H9 (cell line): Measurements from ENCODE around the gene NSUN7. TPM values are rescaled to one million over a fixed set of nuclear protein-coding genes. Genes with fewer than 3 reads are reported as not detected.

Source experiments
- DNase-seq: peaks from one replicate; pipeline ENCODE4 v3.0.0-alpha.2; 2017
- H2AFZ ChIP-seq: one replicate; pipeline ENCODE4 v1.6.1; 2013; ENCODE audit warnings: mild to moderate bottlenecking, low read length, control low read depth, moderate library complexity
- H2AK5ac ChIP-seq: 2 replicates; pipeline ENCODE4 v1.6.1; 2013; ENCODE audit warnings: low read length, control low read depth, mixed read lengths; ENCODE audit not compliant: insufficient read length
- H2BK120ac ChIP-seq: one replicate; pipeline ENCODE4 v1.6.1; 2013; ENCODE audit warnings: low read depth, mild to moderate bottlenecking, low read length, control low read depth, inconsistent platforms; ENCODE audit not compliant: poor library complexity, severe bottlenecking
- H2BK12ac ChIP-seq: 2 replicates; pipeline ENCODE4 v1.6.1; 2013; ENCODE audit warnings: low read length, control low read depth, mixed read lengths, low read depth; ENCODE audit not compliant: insufficient read length
- H2BK15ac ChIP-seq: 2 replicates; pipeline ENCODE4 v1.6.1; 2013; ENCODE audit warnings: low read depth, low read length, control low read depth
- H2BK20ac ChIP-seq: one replicate; pipeline ENCODE4 v1.6.1; 2013; ENCODE audit warnings: low read depth, mild to moderate bottlenecking, low read length, control low read depth, inconsistent platforms; ENCODE audit not compliant: poor library complexity, severe bottlenecking
- H2BK5ac ChIP-seq: 2 replicates; pipeline ENCODE4 v1.6.1; 2013; ENCODE audit warnings: low read length, control low read depth, mixed read lengths; ENCODE audit not compliant: insufficient read length
- H3K14ac ChIP-seq: 2 replicates; pipeline ENCODE4 v1.6.1; 2013; ENCODE audit warnings: low read length, control low read depth; ENCODE audit not compliant: insufficient read depth
- H3K18ac ChIP-seq: 2 replicates; pipeline ENCODE4 v1.6.1; 2013; ENCODE audit warnings: low read depth, mild to moderate bottlenecking, mixed read lengths, low read length, control low read depth; ENCODE audit not compliant: insufficient read length
- H3K23ac ChIP-seq: 2 replicates; pipeline ENCODE4 v1.6.1; 2013; ENCODE audit warnings: low read length, control low read depth, mixed read lengths, low read depth; ENCODE audit not compliant: insufficient read length
- H3K23me2 ChIP-seq: 2 replicates; pipeline ENCODE4 v1.6.1; 2013; ENCODE audit warnings: low read depth, mild to moderate bottlenecking, mixed read lengths, low read length, control low read depth; ENCODE audit not compliant: insufficient read length, poor library complexity, severe bottlenecking
- H3K27ac ChIP-seq: 2 replicates; pipeline ENCODE4 v1.5.1; 2013; ENCODE audit warnings: low read length, control low read depth, mixed read lengths, low read depth; ENCODE audit not compliant: insufficient read length
- H3K27me3 ChIP-seq: 2 replicates; pipeline ENCODE4 v1.6.1; 2013; ENCODE audit warnings: low read length, control low read depth, inconsistent platforms; ENCODE audit not compliant: insufficient read depth
- H3K4ac ChIP-seq: 2 replicates; pipeline ENCODE4 v1.6.1; 2013; ENCODE audit warnings: low read depth, mild to moderate bottlenecking, control low read depth, inconsistent platforms, low read length, moderate library complexity
- H3K4me1 ChIP-seq: 2 replicates; pipeline ENCODE4 v1.6.1; 2013; ENCODE audit warnings: low read length, control low read depth, inconsistent platforms; ENCODE audit not compliant: insufficient read depth
- H3K4me2 ChIP-seq: 2 replicates; pipeline ENCODE4 v1.6.1; 2013; ENCODE audit warnings: low read length, control low read depth, mixed read lengths; ENCODE audit not compliant: insufficient read length, insufficient read depth
- H3K56ac ChIP-seq: 2 replicates; pipeline ENCODE4 v1.6.1; 2013; ENCODE audit warnings: low read depth, mild to moderate bottlenecking, mixed read lengths, low read length, control low read depth; ENCODE audit not compliant: insufficient read length
- H3K79me1 ChIP-seq: 2 replicates; pipeline ENCODE4 v1.6.1; 2013; ENCODE audit warnings: low read depth, mild to moderate bottlenecking, moderate library complexity, low read length, control low read depth, inconsistent platforms; ENCODE audit not compliant: insufficient read depth, poor library complexity, severe bottlenecking
- H3K79me2 ChIP-seq: 2 replicates; pipeline ENCODE4 v1.6.1; 2013; ENCODE audit warnings: low read length, control low read depth, inconsistent platforms; ENCODE audit not compliant: insufficient read depth
- H3K9ac ChIP-seq: 2 replicates; pipeline ENCODE4 v1.6.1; 2013; ENCODE audit warnings: low read length, control low read depth, mixed read lengths; ENCODE audit not compliant: insufficient read length; ENCODE audit errors: extremely low read depth
- H3K9me3 ChIP-seq: one replicate; pipeline ENCODE4 v1.6.1; 2013; ENCODE audit warnings: low read depth, low read length, inconsistent platforms; ENCODE audit not compliant: control insufficient read depth
- H3T11ph ChIP-seq: one replicate; pipeline ENCODE4 v1.6.1; 2013; ENCODE audit warnings: mild to moderate bottlenecking, low read length, control low read depth, inconsistent platforms
- H4K20me1 ChIP-seq: one replicate; pipeline ENCODE4 v1.6.1; 2013; ENCODE audit not compliant: control insufficient read depth, insufficient read length, insufficient read depth
- H4K5ac ChIP-seq: 2 replicates; pipeline ENCODE4 v1.6.1; 2013; ENCODE audit warnings: low read depth, mild to moderate bottlenecking, mixed read lengths, low read length, control low read depth; ENCODE audit not compliant: insufficient read length
- H4K8ac ChIP-seq: replicated peaks from 2 replicates; pipeline ENCODE4 v1.6.1; 2013; ENCODE audit warnings: low read length, control low read depth, mixed read lengths, low read depth; ENCODE audit not compliant: insufficient read length
- H4K91ac ChIP-seq: 2 replicates; pipeline ENCODE4 v1.6.1; 2013; ENCODE audit warnings: low read depth, mild to moderate bottlenecking, moderate library complexity, mixed read lengths, low read length, control low read depth; ENCODE audit not compliant: insufficient read length
- H3K27ac Mint-ChIP-seq, 3 experiments: 2 replicates in 2 of 3; 3 replicates in 1 of 3; pipeline ENCODE4 v1.8.0; 2020 to 2021; ENCODE audit warnings: mixed read lengths in 3 of 3, mild to moderate bottlenecking in 1 of 3, moderate library complexity in 1 of 3
- H3K27me3 Mint-ChIP-seq: 2 replicates; pipeline ENCODE4 v1.8.0; 2021; ENCODE audit warnings: low read depth, mild to moderate bottlenecking, moderate library complexity, mixed read lengths
- H3K36me3 Mint-ChIP-seq, 3 experiments: 2 replicates in 2 of 3; 3 replicates in 1 of 3; pipeline ENCODE4 v1.8.0; 2020 to 2021; ENCODE audit warnings: low read depth in 3 of 3, mixed read lengths in 3 of 3; ENCODE audit not compliant: insufficient read depth in 1 of 3
- H3K4me1 Mint-ChIP-seq, 2 experiments: 2 replicates each; pipeline ENCODE4 v1.8.0; 2020; ENCODE audit warnings: mixed read lengths in 2 of 2
- H3K4me3 Mint-ChIP-seq, 2 experiments: 2 replicates in 1 of 2; 3 replicates in 1 of 2; pipeline ENCODE4 v1.8.0; 2020 to 2021; ENCODE audit warnings: mild to moderate bottlenecking in 2 of 2, mixed read lengths in 2 of 2, moderate library complexity in 1 of 2
- H3K9me3 Mint-ChIP-seq, 2 experiments: 2 replicates in 1 of 2; 3 replicates in 1 of 2; pipeline ENCODE4 v1.8.0; 2020; ENCODE audit warnings: mild to moderate bottlenecking in 2 of 2, mixed read lengths in 2 of 2, moderate library complexity in 1 of 2
- WGBS: extraction: QIAGEN DNeasy Blood & Tissue Kit; methylation state at CpG from one replicate; pipeline ENCODE4 v1.1.7; 2013; ENCODE audit warnings: missing lambda C conversion rate, low lambda C conversion rate, mixed read lengths; ENCODE audit not compliant: insufficient read length; ENCODE audit errors: extremely low coverage; 5-methylcytosine and 5-hydroxymethylcytosine counted together
- total RNA-seq: library from RNA; stranded (reverse); gene quantifications from 2 replicates; pipeline ENCODE4 v1.2.1, GENCODE V29; 2021
- TF ChIP-seq, protein P1 (sequence below): fragments of 200-600 bp; sonication (generic); conservative IDR thresholded peaks from 3 replicates; pipeline ENCODE4 v1.8.0; 2021; ENCODE audit warnings: antibody characterized with exemption, mild to moderate bottlenecking

Gene NSUN7
- total RNA-seq, 1 experiment from 2014 or later: 15.9 TPM

DNA sequence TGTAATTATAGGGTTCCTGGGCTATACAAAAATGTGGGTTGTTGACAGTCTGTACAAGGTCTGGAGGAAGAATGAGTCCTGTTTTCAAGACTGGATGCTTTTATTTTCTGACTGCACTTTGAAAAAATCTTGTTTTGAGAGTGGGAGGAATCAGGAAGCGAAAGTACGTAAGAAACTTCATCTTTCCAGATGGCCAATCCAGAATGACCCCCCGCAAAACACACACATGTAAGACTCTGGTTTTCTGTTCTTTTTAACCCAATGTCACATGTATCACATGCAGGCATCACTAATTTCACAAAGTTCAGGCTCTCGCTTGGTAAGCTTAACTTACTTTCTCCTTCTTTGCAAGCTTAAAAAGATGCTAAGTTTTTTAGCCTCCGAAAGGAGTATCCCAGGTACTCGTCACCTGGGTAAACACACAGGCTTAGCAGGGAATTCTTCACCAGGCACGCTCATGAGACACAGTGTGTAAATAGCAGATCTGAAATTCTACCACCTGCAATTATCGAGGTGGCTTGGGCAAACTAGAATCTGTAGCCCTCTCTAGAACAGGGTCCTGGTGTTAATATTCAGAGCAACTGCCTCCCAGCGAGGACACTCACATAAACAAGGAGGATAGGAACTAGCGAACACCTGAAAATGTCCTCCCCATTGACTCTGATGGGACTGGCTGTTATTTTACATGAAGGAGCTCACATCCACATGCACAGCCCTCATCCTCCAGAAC is 90.7 kb downstream of the NSUN7 start:
- Histone ChIP-seq H3K4ac (no peak overlapping the region), H2BK12ac (no peak overlapping the region), H3K79me1 (no peaks in the 10 kb centered on the region), H3K9ac (no peak overlapping the region), H2BK5ac (no peak overlapping the region), H2BK15ac (no peak overlapping the region), H3K56ac (no peak overlapping the region), H3K4me1 (0 out of 2 replicates have a peak, but pooled peaks cover 3% of the 10 kb centered on the region), H4K91ac (no peak overlapping the region), H3K18ac (no peak overlapping the region), H3K23ac (no peak overlapping the region), H2BK120ac (no peak overlapping the region), H4K5ac (no peak overlapping the region), H2AFZ (no peak overlapping the region), H3K79me2 (peaks cover 5% of the 10 kb centered on the region; the same call in 1 of the 2 replicates), H3K27ac (no peak overlapping the region), H3K14ac (no peak overlapping the region), H3K27me3 (no peaks in the 10 kb centered on the region), H2AK5ac (no peak overlapping the region), H3T11ph (no peak overlapping the region), H4K20me1 (no peaks in the 10 kb centered on the region), H2BK20ac (no peak overlapping the region), H3K4me2 (no peak overlapping the region), H3K23me2 (no peaks in the 10 kb centered on the region), H4K8ac (no peak overlapping the region), H3K9me3 (no peaks in the 10 kb centered on the region)
- H3K27me3 Mint-ChIP-seq: no peaks in the 10 kb centered on the region
- peak overlapping the region in 2 of 3 experiments; percentile 73 to 78; a peak in 3 of 7 replicates for H3K27ac Mint-ChIP-seq
- peaks cover 6 to 30% (median 7%) of the 10 kb centered on the region in 3 experiments; a peak in 6 of 7 replicates for H3K36me3 Mint-ChIP-seq
- H3K4me3 Mint-ChIP-seq: no peak overlapping the region
- no CpG with 5 or more reads among the region's 10 CpGs for WGBS
- TF ChIP-seq, protein P1, sequence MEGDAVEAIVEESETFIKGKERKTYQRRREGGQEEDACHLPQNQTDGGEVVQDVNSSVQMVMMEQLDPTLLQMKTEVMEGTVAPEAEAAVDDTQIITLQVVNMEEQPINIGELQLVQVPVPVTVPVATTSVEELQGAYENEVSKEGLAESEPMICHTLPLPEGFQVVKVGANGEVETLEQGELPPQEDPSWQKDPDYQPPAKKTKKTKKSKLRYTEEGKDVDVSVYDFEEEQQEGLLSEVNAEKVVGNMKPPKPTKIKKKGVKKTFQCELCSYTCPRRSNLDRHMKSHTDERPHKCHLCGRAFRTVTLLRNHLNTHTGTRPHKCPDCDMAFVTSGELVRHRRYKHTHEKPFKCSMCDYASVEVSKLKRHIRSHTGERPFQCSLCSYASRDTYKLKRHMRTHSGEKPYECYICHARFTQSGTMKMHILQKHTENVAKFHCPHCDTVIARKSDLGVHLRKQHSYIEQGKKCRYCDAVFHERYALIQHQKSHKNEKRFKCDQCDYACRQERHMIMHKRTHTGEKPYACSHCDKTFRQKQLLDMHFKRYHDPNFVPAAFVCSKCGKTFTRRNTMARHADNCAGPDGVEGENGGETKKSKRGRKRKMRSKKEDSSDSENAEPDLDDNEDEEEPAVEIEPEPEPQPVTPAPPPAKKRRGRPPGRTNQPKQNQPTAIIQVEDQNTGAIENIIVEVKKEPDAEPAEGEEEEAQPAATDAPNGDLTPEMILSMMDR: no peak
- H3K9me3 Mint-ChIP-seq: no peaks in the 10 kb centered on the region
- DNase-seq: no peak
- H3K4me1 Mint-ChIP-seq: peaks cover 18 to 20% of the 10 kb centered on the region in 2 experiments
